ACC112 (cell line): ENCODE data around the gene GFPT2.

ENCODE experiments used
- H2AFZ ChIP-seq: fragments of 200-600 bp; sonication (generic); one replicate; pipeline ENCODE4 v1.6.0; 2017; ENCODE audit warnings: antibody characterized with exemption, low read length; ENCODE audit not compliant: unreplicated experiment
- H3K27ac ChIP-seq: fragments of 200-600 bp; sonication (generic); 2 replicates; pipeline ENCODE4 v1.5.1; 2014; ENCODE audit warnings: low read depth, mild to moderate bottlenecking, antibody characterized with exemption, low read length, moderate library complexity
- H3K27me3 ChIP-seq: fragments of 200-600 bp; sonication (generic); 2 replicates; pipeline ENCODE4 v1.6.1; 2014; ENCODE audit warnings: mild to moderate bottlenecking, antibody characterized with exemption, low read length, moderate library complexity, mixed read lengths; ENCODE audit not compliant: insufficient read depth
- H3K36me3 ChIP-seq: fragments of 200-600 bp; sonication (generic); 2 replicates; pipeline ENCODE4 v1.6.1; 2016; ENCODE audit warnings: mild to moderate bottlenecking, antibody characterized with exemption, low read length, moderate library complexity, mixed read lengths; ENCODE audit not compliant: insufficient read depth
- H3K4me1 ChIP-seq: fragments of 200-600 bp; sonication (generic); one replicate; pipeline ENCODE4 v1.6.1; 2016; ENCODE audit warnings: low read length, mixed read lengths; ENCODE audit not compliant: insufficient read depth, unreplicated experiment, control insufficient read depth
- H3K4me3 ChIP-seq: fragments of 200-600 bp; sonication (generic); 2 replicates; pipeline ENCODE4 v1.5.1; 2014; ENCODE audit warnings: mild to moderate bottlenecking, low read depth, low read length
- H3K79me2 ChIP-seq: fragments of 200-600 bp; sonication (generic); one replicate; pipeline ENCODE4 v1.6.0; 2016; ENCODE audit warnings: low read length; ENCODE audit not compliant: control insufficient read depth, unreplicated experiment, insufficient read depth

The GFPT2 gene

GRCh38 chr5:180282281-180282680, 70.9 kb downstream of the GFPT2 start:
- Histone ChIP-seq H2AFZ (no peak overlapping the region), H3K4me1 (no peaks in the 10 kb centered on the region), H3K4me3 (no peak overlapping the region), H3K79me2 (peaks cover 7% of the 10 kb centered on the region), H3K36me3 (peaks cover 43% of the 10 kb centered on the region), H3K27ac (no peak overlapping the region), H3K27me3 (no peaks in the 10 kb centered on the region)

GRCh38 chr5:180281706-180282105, 71.4 kb downstream of the GFPT2 start:
- no peak overlapping the region for H2AFZ ChIP-seq
- no peaks in the 10 kb centered on the region for H3K27me3 ChIP-seq
- peaks cover 45% of the 10 kb centered on the region for H3K36me3 ChIP-seq
- H3K4me3 ChIP-seq, result no peak overlapping the region
- no peak overlapping the region for H3K27ac ChIP-seq
- peaks cover 7% of the 10 kb centered on the region for H3K79me2 ChIP-seq
- H3K4me1 ChIP-seq, result no peaks in the 10 kb centered on the region

DNA sequence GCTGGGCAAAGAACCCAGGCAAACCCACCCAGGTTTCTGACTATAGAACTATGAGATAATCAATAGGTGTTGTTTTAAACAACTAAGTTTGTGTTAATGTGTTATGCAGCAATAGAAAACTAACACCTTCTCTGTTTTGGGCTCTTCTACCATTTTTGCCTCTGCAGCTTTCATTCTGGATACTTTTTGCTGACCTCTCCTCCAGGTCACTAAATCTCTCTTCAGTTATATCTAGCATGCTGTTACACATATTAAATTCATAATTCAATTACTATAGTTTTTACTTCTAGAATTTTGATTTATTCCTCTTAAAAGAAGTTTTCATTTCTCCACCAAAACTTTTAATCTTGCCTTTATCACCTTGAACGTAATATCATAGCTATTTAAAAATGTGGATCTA, 78.4 kb downstream of the GFPT2 start:
- no peaks in the 10 kb centered on the region for H3K4me1 ChIP-seq
- H3K79me2 ChIP-seq, result no peaks in the 10 kb centered on the region
- H3K4me3 ChIP-seq, result no peak overlapping the region
- H2AFZ ChIP-seq, result no peak overlapping the region
- H3K27ac ChIP-seq, result no peak overlapping the region
- peaks cover 57% of the 10 kb centered on the region for H3K36me3 ChIP-seq
- H3K27me3 ChIP-seq, result no peaks in the 10 kb centered on the region

GRCh38 chr5:180271221-180271620, 81.9 kb downstream of the GFPT2 start:
- no peak overlapping the region for H3K27ac ChIP-seq
- H3K4me1 ChIP-seq, result no peaks in the 10 kb centered on the region
- H3K36me3 ChIP-seq, result peaks cover 58% of the 10 kb centered on the region

GRCh38 chr5:180259260-180259611, 93.9 kb downstream of the GFPT2 start:
- H3K4me3 ChIP-seq, result no peak overlapping the region
- no peaks in the 10 kb centered on the region for H3K27me3 ChIP-seq
- no peaks in the 10 kb centered on the region for H3K4me1 ChIP-seq
- H3K79me2 ChIP-seq, result no peaks in the 10 kb centered on the region
- peaks cover 86% of the 10 kb centered on the region for H3K36me3 ChIP-seq
- H3K27ac ChIP-seq, result no peak overlapping the region
- no peak overlapping the region for H2AFZ ChIP-seq

More at GRCh38 chr5:180271221-180271620, 81.9 kb downstream of the GFPT2 start:
- Histone ChIP-seq H2AFZ (no peak overlapping the region), H3K4me3 (no peak overlapping the region), H3K79me2 (no peaks in the 10 kb centered on the region), H3K27me3 (no peaks in the 10 kb centered on the region)

DNA sequence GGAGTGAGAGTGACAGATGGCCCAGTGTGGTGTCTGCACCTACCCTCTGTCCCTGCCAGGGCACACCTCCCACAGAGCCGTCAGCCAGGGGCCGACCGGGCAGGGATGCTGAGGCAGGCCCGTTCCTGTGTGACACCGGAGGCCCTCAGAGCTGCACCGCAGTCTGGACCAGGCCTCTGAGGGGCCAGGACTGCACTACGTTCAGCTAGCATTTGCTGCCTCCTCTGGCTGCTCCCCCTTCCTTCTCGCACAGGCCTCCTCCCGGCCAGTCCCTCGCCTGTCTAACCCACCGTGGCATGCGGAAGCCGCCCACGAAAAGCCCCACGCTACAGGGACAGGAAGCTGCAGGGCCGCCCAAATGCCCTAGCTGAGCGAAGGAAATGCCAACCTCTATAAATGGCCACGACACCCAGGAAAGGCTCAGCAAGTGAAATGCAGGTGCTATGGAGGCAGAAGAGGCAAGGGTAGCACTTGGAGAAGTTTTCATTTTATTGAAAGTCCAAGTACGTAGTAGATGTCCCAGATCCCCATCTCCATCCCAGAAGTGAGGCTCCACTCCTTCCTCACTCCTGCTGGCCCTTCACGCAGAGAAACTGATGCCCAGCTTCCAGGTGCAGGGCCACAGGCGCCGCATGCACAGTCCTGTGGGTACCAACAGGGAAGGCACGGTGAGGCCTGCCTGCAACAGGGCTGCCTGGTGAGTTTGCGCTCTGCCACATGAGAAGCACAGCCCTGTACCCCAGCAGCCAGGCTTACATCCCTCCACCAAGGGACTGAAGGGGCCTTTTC, 99.9 kb downstream of the GFPT2 start:
- Histone ChIP-seq H3K4me1 (no peaks in the 10 kb centered on the region), H3K27me3 (no peaks in the 10 kb centered on the region), H2AFZ (no peak overlapping the region), H3K27ac (no peak overlapping the region), H3K4me3 (no peak overlapping the region), H3K79me2 (no peaks in the 10 kb centered on the region), H3K36me3 (peaks cover 84% of the 10 kb centered on the region)

DNA sequence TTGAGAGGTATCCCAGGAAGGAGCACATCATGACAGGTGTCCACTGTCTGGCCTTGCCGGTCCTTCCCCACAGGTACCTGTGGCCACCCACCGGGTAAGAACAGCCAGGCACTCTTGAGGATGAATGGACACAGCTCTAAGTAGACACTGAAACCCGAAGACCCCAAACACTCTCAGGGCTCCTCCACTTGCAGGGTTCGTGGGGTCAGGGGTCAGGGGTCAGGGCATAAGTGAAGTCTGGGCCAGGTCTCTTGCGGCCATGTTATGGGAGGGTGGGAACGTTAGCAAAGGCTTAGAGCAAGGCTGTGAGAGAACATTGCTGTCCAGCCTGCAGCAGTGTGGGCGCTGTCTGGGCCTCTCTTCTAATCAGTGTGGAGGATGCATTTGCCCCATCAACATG, 101.2 kb downstream of the GFPT2 start:
- no peak overlapping the region for H3K4me3 ChIP-seq
- peaks cover 84% of the 10 kb centered on the region for H3K36me3 ChIP-seq

GRCh38 chr5:180251141-180251540, 102.0 kb downstream of the GFPT2 start:
- Histone ChIP-seq H3K27ac (no peak overlapping the region), H3K36me3 (peaks cover 85% of the 10 kb centered on the region), H3K4me3 (no peak overlapping the region), H3K4me1 (no peaks in the 10 kb centered on the region), H3K27me3 (no peaks in the 10 kb centered on the region), H3K79me2 (no peaks in the 10 kb centered on the region), H2AFZ (no peak overlapping the region)

More for the DNA sequence above, 101.2 kb downstream of the GFPT2 start:
- Histone ChIP-seq H3K27ac (no peak overlapping the region), H3K4me1 (no peaks in the 10 kb centered on the region), H3K27me3 (no peaks in the 10 kb centered on the region), H3K79me2 (no peaks in the 10 kb centered on the region), H2AFZ (no peak overlapping the region)
